GM19239 (cell line): Measurements from ENCODE around the gene ANO6.

Source experiments
- DNase-seq: peaks from one replicate; pipeline ENCODE4 v3.0.0; 2011; ENCODE audit warnings: low spot score; ENCODE audit not compliant: insufficient read length
- FAIRE-seq: peaks from 2 replicates; lab custom pipeline; 2011; peaks lifted over from hg19 to GRCh38; lab: Jason Lieb, UNC

Gene ANO6

GRCh38 chr12:45419317-45419814 lies 203.5 kb downstream of the ANO6 start:
- DNase-seq, result no peak
- no peak for FAIRE-seq

- DNase-seq, result no peak
- FAIRE-seq, result no peak
Measured at GRCh38 chr12:45421736-45422135, 205.8 kb downstream of the ANO6 start.

GRCh38 chr12:45423931-45424330 lies 208.0 kb downstream of the ANO6 start:
- DNase-seq, result no peak
- FAIRE-seq, result no peak

- FAIRE-seq, result no peak
- DNase-seq, result no peak
Measured at GRCh38 chr12:45425426-45425825, 209.5 kb downstream of the ANO6 start.

GRCh38 chr12:45426294-45426693 lies 210.4 kb downstream of the ANO6 start:
- no peak for DNase-seq
- FAIRE-seq, result no peak

GRCh38 chr12:45427042-45427441 lies 211.1 kb downstream of the ANO6 start:
- no peak for FAIRE-seq

GRCh38 chr12:45429831-45430230 lies 213.9 kb downstream of the ANO6 start:
- DNase-seq (no peak), FAIRE-seq (no peak)

More at GRCh38 chr12:45427042-45427441, 211.1 kb downstream of the ANO6 start:
- no peak for DNase-seq

- no peak for DNase-seq
- FAIRE-seq, result no peak
Measured at GRCh38 chr12:45431126-45431525, 215.2 kb downstream of the ANO6 start.

- no peak for DNase-seq
- no peak for FAIRE-seq
Measured at GRCh38 chr12:45432710-45433109, 216.8 kb downstream of the ANO6 start.

- FAIRE-seq (no peak), DNase-seq (no peak)
Measured at GRCh38 chr12:45433441-45433868, 217.6 kb downstream of the ANO6 start.

- DNase-seq (no peak), FAIRE-seq (no peak)
Measured at GRCh38 chr12:45434094-45434493, 218.2 kb downstream of the ANO6 start.

GRCh38 chr12:45435945-45436710 lies 220.2 kb downstream of the ANO6 start:
- FAIRE-seq, result no peak
- DNase-seq, result no peak

GRCh38 chr12:45439039-45439438 lies 223.1 kb downstream of the ANO6 start:
- FAIRE-seq (no peak), DNase-seq (no peak)

GRCh38 chr12:45446013-45446412 lies 230.1 kb downstream of the ANO6 start:
- DNase-seq (no peak), FAIRE-seq (no peak)

GRCh38 chr12:45458238-45458637 lies 242.3 kb downstream of the ANO6 start:
- no peak for FAIRE-seq
- DNase-seq, result no peak

GRCh38 chr12:45458854-45459807 lies 243.2 kb downstream of the ANO6 start:
- FAIRE-seq (no peak), DNase-seq (no peak)

- DNase-seq, result no peak
- no peak for FAIRE-seq
Measured at GRCh38 chr12:45462506-45462905, 246.6 kb downstream of the ANO6 start.

- no peak for DNase-seq
- FAIRE-seq, result no peak
Measured at GRCh38 chr12:45464699-45465098, 248.8 kb downstream of the ANO6 start.

GRCh38 chr12:45468751-45469615 lies 253.1 kb downstream of the ANO6 start:
- FAIRE-seq, result no peak
- DNase-seq, result no peak

GRCh38 chr12:45469902-45470301 lies 254.0 kb downstream of the ANO6 start:
- FAIRE-seq (no peak), DNase-seq (no peak)
